ENCODE data around the gene GRB7. TPM values are rescaled to one million over a fixed set of nuclear protein-coding genes. Genes with fewer than 3 reads are reported as not detected.
"Not testable (repeated sequence)": the region's sequence is repeated elsewhere in the genome, so short reads cannot be mapped to it uniquely, and the experiment has no call there.

The GRB7 gene
- total and polyA plus RNA-seq, 9 of the 15 experiments (the other 6 are each of a cell fraction or from before 2014, with no cell fraction given), result 0.04 to 6.2 (median 2.2) TPM

GRCh38 chr17:39709998-39710964 lies 27.5 kb upstream of the GRB7 start:
- Histone ChIP-seq H3K79me2 (ENCODE audit: control insufficient read depth, insufficient read depth, low read length) (no peaks in the 10 kb centered on the region), H3K9me3 (replicated peaks; ENCODE audit: control insufficient read depth, insufficient read depth, low read depth, low read length) (no peaks in the 10 kb centered on the region), H3K27me3 (ENCODE audit: control insufficient read depth in 2 of 2, insufficient read depth in 2 of 2, low read length in 2 of 2) (0 out of 5 replicates have a peak, but pooled peaks cover 0 to 5% of the 10 kb centered on the region in 2 experiments), H3K4me1 (replicated peaks in 1 of 2; ENCODE audit: control insufficient read depth in 2 of 2, insufficient read depth in 2 of 2, low read length in 2 of 2) (peaks cover 0 to 20% of the 10 kb centered on the region in 2 experiments; a peak in 2 of 5 replicates), H3K9me1 (ENCODE audit: control insufficient read depth, insufficient read depth, low read length) (no peaks in the 10 kb centered on the region), H2AFZ (ENCODE audit: low read depth, low read length) (no peak overlapping the region), H3K9ac (ENCODE audit: insufficient read depth in 1 of 2, low read depth in 2 of 2, low read length in 2 of 2) (0 out of 4 replicates have a peak overlapping the region, but pooled peaks of 1 of the 2 experiments have one; percentile 59), H4K20me1 (replicated peaks; ENCODE audit: control insufficient read depth, insufficient read depth, low read length) (no peaks in the 10 kb centered on the region; the same call in 1 of the 2 replicates), H3K4me2 (ENCODE audit: insufficient read depth, low read length) (no peak overlapping the region), H3K4me3 (no peak overlapping the region), H3K27ac (ENCODE audit: extremely low read depth, low read depth, low read length) (no peak overlapping the region), H3K36me3 (ENCODE audit: control insufficient read depth, insufficient read depth, low read length) (no peaks in the 10 kb centered on the region)
- BruUV-seq (replicated peaks), result no TSS peak
- no peak for ATAC-seq
- FAIRE-seq, result no peak
- in situ Hi-C loops (cut with MboI), result no loop called here
- WGBS (ENCODE audit: insufficient coverage, low coverage, missing lambda C conversion rate), result 54% methylated on average over 17 of the region's 20 CpGs
- peak; percentile 37; the same call in 1 of the 2 replicates for TF ChIP-seq TFE3 (CRISPR knock-in tag; IDR thresholded peaks at IDR 0.05)
- TF ChIP-seq RBM25 (IDR thresholded peaks at IDR 0.05; ENCODE audit: low read depth, low read length, severe bottlenecking), result peak; percentile 64
- no peak for TF ChIP-seq MTF1 (CRISPR knock-in tag; IDR thresholded peaks at IDR 0.05; ENCODE audit: borderline replicate concordance)
- intact Hi-C loops (cut with micrococcal nuclease), result no loop called here
- DNase-seq (ENCODE audit: extremely low read depth in 1 of 4, low spot score in 3 of 4), result no peak
- POLR2A ChIA-PET, result interaction anchor here (1.0 to 1.2 kb wide), 3 partner anchors 10 to 14 kb away, joined by 4 to 5 read pairs (median 5); no protein-coding TSS in a partner anchor
- CTCF ChIA-PET (ENCODE audit: low intra/inter-chr PET ratio), result no interaction called here

- H3K4me3 ChIP-seq; H2AFZ ChIP-seq (ENCODE audit: low read depth, low read length); CTCF ChIA-PET (ENCODE audit: low intra/inter-chr PET ratio); H3K36me3 ChIP-seq (ENCODE audit: control insufficient read depth, insufficient read depth, low read length); H3K79me2 ChIP-seq (ENCODE audit: control insufficient read depth, insufficient read depth, low read length); intact Hi-C loops (cut with micrococcal nuclease); H3K9me3 ChIP-seq (replicated peaks; ENCODE audit: control insufficient read depth, insufficient read depth, low read depth, low read length); H3K27ac ChIP-seq (ENCODE audit: extremely low read depth, low read depth, low read length); BruUV-seq (replicated peaks); H3K9me1 ChIP-seq (ENCODE audit: control insufficient read depth, insufficient read depth, low read length); H3K9ac ChIP-seq (ENCODE audit: insufficient read depth in 1 of 2, low read depth in 2 of 2, low read length in 2 of 2); H3K27me3 ChIP-seq (ENCODE audit: control insufficient read depth in 2 of 2, insufficient read depth in 2 of 2, low read length in 2 of 2); DNase-seq (ENCODE audit: extremely low read depth in 1 of 4, low spot score in 3 of 4); ATAC-seq; H3K4me2 ChIP-seq (ENCODE audit: insufficient read depth, low read length); FAIRE-seq; in situ Hi-C loops (cut with MboI); H4K20me1 ChIP-seq (replicated peaks; ENCODE audit: control insufficient read depth, insufficient read depth, low read length): not testable (repeated sequence)
- 35% methylated on average over 11 of the region's 11 CpGs for WGBS (ENCODE audit: insufficient coverage, low coverage, missing lambda C conversion rate)
- POLR2A ChIA-PET, result interaction anchor here (0.5 to 1.2 kb wide), 4 partner anchors 9 to 22 kb away, joined by 3 to 5 read pairs (median 4); no protein-coding TSS in a partner anchor
- peaks cover 0 to 18% of the 10 kb centered on the region in 2 experiments; a peak in 2 of 5 replicates for H3K4me1 ChIP-seq (replicated peaks in 1 of 2; ENCODE audit: control insufficient read depth in 2 of 2, insufficient read depth in 2 of 2, low read length in 2 of 2)
Measured at GRCh38 chr17:39711071-39711470, 26.7 kb upstream of the GRB7 start.

All from K562 (cell line).